Endothelial cell (in vitro differentiated cells): ENCODE measurements around the gene GRPR. TPM values are rescaled to one million over a fixed set of nuclear protein-coding genes. Genes with fewer than 3 reads are reported as not detected.

Experiments
- DNase-seq: peaks from one replicate; pipeline ENCODE4 v3.0.0; 2021; ENCODE audit warnings: low spot score
- H3K27ac Mint-ChIP-seq: one replicate; pipeline ENCODE4 v1.8.0; 2021; ENCODE audit warnings: mixed read lengths, inconsistent platforms; ENCODE audit not compliant: unreplicated experiment
- H3K27me3 Mint-ChIP-seq: one replicate; pipeline ENCODE4 v1.8.0; 2021; ENCODE audit warnings: mild to moderate bottlenecking, moderate library complexity, mixed read lengths, inconsistent platforms; ENCODE audit not compliant: unreplicated experiment
- H3K36me3 Mint-ChIP-seq: one replicate; pipeline ENCODE4 v1.8.0; 2021; ENCODE audit warnings: mild to moderate bottlenecking, low read depth, mixed read lengths, inconsistent platforms; ENCODE audit not compliant: unreplicated experiment
- H3K4me1 Mint-ChIP-seq: one replicate; pipeline ENCODE4 v1.8.0; 2021; ENCODE audit warnings: mild to moderate bottlenecking, mixed read lengths, inconsistent platforms; ENCODE audit not compliant: unreplicated experiment
- H3K4me3 Mint-ChIP-seq: one replicate; pipeline ENCODE4 v1.8.0; 2021; ENCODE audit warnings: mild to moderate bottlenecking, mixed read lengths, inconsistent platforms; ENCODE audit not compliant: unreplicated experiment
- H3K9me3 Mint-ChIP-seq: one replicate; pipeline ENCODE4 v1.8.0; 2021; ENCODE audit warnings: mixed read lengths, inconsistent platforms; ENCODE audit not compliant: unreplicated experiment
- total RNA-seq: library from RNA; stranded (reverse); fragmentation: NEBNext Ultra II Directional; extraction: Animal tissue kit (Norgen Biotek cat#: 25700); gene quantifications from one replicate; pipeline ENCODE4 v1.2.1, GENCODE V29; 2021; ENCODE audit not compliant: unreplicated experiment
- TF ChIP-seq, protein P1 (sequence below): fragments of 200-600 bp; sonication (generic); IDR thresholded peaks from one replicate; pipeline ENCODE4 v1.5.0; 2021; ENCODE audit warnings: antibody characterized with exemption; ENCODE audit not compliant: unreplicated experiment

GRPR gene
- total RNA-seq, 1 donor from 2014 or later: 0.54 TPM

DNA sequence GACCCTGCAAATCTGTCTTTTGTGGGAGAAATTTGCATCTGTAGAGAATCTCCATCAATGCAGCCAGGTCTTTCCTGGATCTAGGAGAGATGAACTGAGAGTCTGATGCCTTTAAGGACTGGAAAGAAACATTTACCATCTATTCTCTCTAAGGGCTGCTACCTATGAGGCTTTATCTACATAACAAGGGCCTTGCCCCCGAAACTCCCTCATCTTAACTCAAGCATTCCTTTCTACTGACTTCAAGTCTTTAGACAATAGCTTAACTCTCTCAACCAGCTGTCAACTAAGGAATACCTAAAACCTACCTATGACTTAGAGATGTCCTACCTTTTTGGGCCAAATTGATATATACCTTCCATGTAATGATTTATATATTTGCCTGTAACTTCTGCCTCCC is 76.0 kb downstream of the GRPR start:
- DNase-seq: no peak
- Mint-ChIP-seq H3K27ac (no peak overlapping the region), H3K4me3 (no peak overlapping the region), H3K27me3 (no peaks in the 10 kb centered on the region), H3K36me3 (no peaks in the 10 kb centered on the region), H3K9me3 (no peaks in the 10 kb centered on the region), H3K4me1 (peaks cover 4% of the 10 kb centered on the region)
- TF ChIP-seq, protein P1, sequence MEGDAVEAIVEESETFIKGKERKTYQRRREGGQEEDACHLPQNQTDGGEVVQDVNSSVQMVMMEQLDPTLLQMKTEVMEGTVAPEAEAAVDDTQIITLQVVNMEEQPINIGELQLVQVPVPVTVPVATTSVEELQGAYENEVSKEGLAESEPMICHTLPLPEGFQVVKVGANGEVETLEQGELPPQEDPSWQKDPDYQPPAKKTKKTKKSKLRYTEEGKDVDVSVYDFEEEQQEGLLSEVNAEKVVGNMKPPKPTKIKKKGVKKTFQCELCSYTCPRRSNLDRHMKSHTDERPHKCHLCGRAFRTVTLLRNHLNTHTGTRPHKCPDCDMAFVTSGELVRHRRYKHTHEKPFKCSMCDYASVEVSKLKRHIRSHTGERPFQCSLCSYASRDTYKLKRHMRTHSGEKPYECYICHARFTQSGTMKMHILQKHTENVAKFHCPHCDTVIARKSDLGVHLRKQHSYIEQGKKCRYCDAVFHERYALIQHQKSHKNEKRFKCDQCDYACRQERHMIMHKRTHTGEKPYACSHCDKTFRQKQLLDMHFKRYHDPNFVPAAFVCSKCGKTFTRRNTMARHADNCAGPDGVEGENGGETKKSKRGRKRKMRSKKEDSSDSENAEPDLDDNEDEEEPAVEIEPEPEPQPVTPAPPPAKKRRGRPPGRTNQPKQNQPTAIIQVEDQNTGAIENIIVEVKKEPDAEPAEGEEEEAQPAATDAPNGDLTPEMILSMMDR: no peak

- no peaks in the 10 kb centered on the region for H3K36me3 Mint-ChIP-seq
- no peaks in the 10 kb centered on the region for H3K4me1 Mint-ChIP-seq
- no peaks in the 10 kb centered on the region for H3K9me3 Mint-ChIP-seq
- no peaks in the 10 kb centered on the region for H3K27me3 Mint-ChIP-seq
- H3K4me3 Mint-ChIP-seq: no peak overlapping the region
- no peak overlapping the region for H3K27ac Mint-ChIP-seq
- DNase-seq: no peak
- TF ChIP-seq, protein P1: no peak
These were observed 79.6 kb downstream of the GRPR start for GRCh38 chrX:16202943-16203342.

Other genes with a start within 250 kb of the GRPR start
- gene MAGEB17, start 43.9 kb downstream of the GRPR start, total RNA-seq: not detected